WTC11 (cell line): Measurements from ENCODE around the gene SYCE3. TPM values are rescaled to one million over a fixed set of nuclear protein-coding genes. Genes with fewer than 3 reads are reported as not detected.

Experiments used
- ATAC-seq: fragments of 200-7000 bp; cut with Tn5 transposase; 2 replicates; pipeline ENCODE4 v1.10.0; 2021; ENCODE audit warnings: mild to moderate bottlenecking, moderate library complexity
- CTCF ChIA-PET: fragments of 300-600 bp; sonication (Branson Sonifier 250); formaldehyde crosslinking; loops from one replicate; lab custom pipeline; 2021; ENCODE audit warnings: antibody characterized with exemption; lab: Charles Lee
- POLR2A ChIA-PET: fragments of 350-600 bp; sonication (Branson Sonifier 250); formaldehyde crosslinking; loops from one replicate; lab custom pipeline; 2021; ENCODE audit warnings: antibody characterized with exemption; lab: Charles Lee
- DNase-seq: peaks from one replicate; pipeline ENCODE4 v3.0.0; 2021; ENCODE audit warnings: low spot score
- H3K27ac Mint-ChIP-seq: 2 replicates; pipeline ENCODE4 v1.8.0; 2021; ENCODE audit warnings: mixed read lengths
- H3K27me3 Mint-ChIP-seq: 2 replicates; pipeline ENCODE4 v1.8.0; 2021; ENCODE audit warnings: low read depth, mild to moderate bottlenecking, moderate library complexity, mixed read lengths
- H3K36me3 Mint-ChIP-seq: 2 replicates; pipeline ENCODE4 v1.8.0; 2021; ENCODE audit warnings: mixed read lengths
- H3K4me1 Mint-ChIP-seq: 2 replicates; pipeline ENCODE4 v1.8.0; 2022; ENCODE audit warnings: mixed read lengths
- H3K4me3 Mint-ChIP-seq: 2 replicates; pipeline ENCODE4 v1.8.0; 2021; ENCODE audit warnings: mild to moderate bottlenecking, moderate library complexity, mixed read lengths
- H3K9me3 Mint-ChIP-seq: 2 replicates; pipeline ENCODE4 v1.8.0; 2021; ENCODE audit warnings: mixed read lengths
- CREM ChIP-seq: sonication (generic); formaldehyde crosslinking; IDR thresholded peaks from 2 replicates; pipeline ENCODE4 v1.8.1; 2022; ENCODE audit warnings: mild to moderate bottlenecking, missing genetic modification reagents, moderate library complexity
- ESRRA ChIP-seq: sonication (generic); formaldehyde crosslinking; IDR thresholded peaks from 2 replicates; pipeline ENCODE4 v1.8.1; 2022; ENCODE audit warnings: mild to moderate bottlenecking, missing genetic modification reagents, borderline replicate concordance
- FOXK1 ChIP-seq: sonication (generic); formaldehyde crosslinking; IDR thresholded peaks from 2 replicates; pipeline ENCODE4 v1.8.0; 2022; ENCODE audit warnings: mild to moderate bottlenecking, moderate library complexity, missing genetic modification reagents
- FOXP1 ChIP-seq: sonication (generic); formaldehyde crosslinking; IDR thresholded peaks from 2 replicates; pipeline ENCODE4 v1.8.0; 2022; ENCODE audit warnings: missing genetic modification reagents, mild to moderate bottlenecking, moderate library complexity, borderline replicate concordance
- HMGA2 ChIP-seq: fragments of 250-450 bp; sonication (Bioruptor Pico); IDR thresholded peaks from 2 replicates; pipeline ENCODE4 v1.4.0; 2021; ENCODE audit warnings: mild to moderate bottlenecking, moderate library complexity
- RELA ChIP-seq: sonication (generic); formaldehyde crosslinking; IDR thresholded peaks from 2 replicates; pipeline ENCODE4 v1.8.1; 2022; ENCODE audit warnings: missing genetic modification reagents, mild to moderate bottlenecking, borderline replicate concordance
- SMAD4 ChIP-seq: sonication (generic); formaldehyde crosslinking; IDR thresholded peaks from 2 replicates; pipeline ENCODE4 v1.8.0; 2022; ENCODE audit warnings: mild to moderate bottlenecking, missing genetic modification reagents
- ZNF121 ChIP-seq: sonication (generic); formaldehyde crosslinking; IDR thresholded peaks from 2 replicates; pipeline ENCODE4 v1.8.0; 2023; ENCODE audit warnings: missing genetic modification reagents
- total RNA-seq: library from RNA; stranded (reverse); gene quantifications from 3 replicates; pipeline ENCODE4 v1.2.3, GENCODE V29; 2021
- TF ChIP-seq, protein P1 (sequence below): fragments of 250-450 bp; sonication (Bioruptor Pico); IDR thresholded peaks from 2 replicates; pipeline ENCODE4 v1.9.0; 2021; ENCODE audit warnings: moderate library complexity, mild to moderate bottlenecking, inconsistent platforms, borderline replicate concordance
- TF ChIP-seq, protein P2 (sequence below): fragments of 250-450 bp; sonication (Bioruptor Pico); IDR thresholded peaks from 2 replicates; pipeline ENCODE4 v1.9.0; 2021; ENCODE audit warnings: mild to moderate bottlenecking, borderline replicate concordance
- TF ChIP-seq, protein P3 (sequence below): sonication (generic); formaldehyde crosslinking; IDR thresholded peaks from 2 replicates; pipeline ENCODE4 v1.8.0; 2022; ENCODE audit warnings: mild to moderate bottlenecking, missing genetic modification reagents
- TF ChIP-seq, protein P4 (sequence below): fragments of 250-450 bp; sonication (Bioruptor Pico); IDR thresholded peaks from 2 replicates; pipeline ENCODE4 v1.9.0; 2021; ENCODE audit warnings: mild to moderate bottlenecking
- TF ChIP-seq, protein P5 (sequence below): sonication (generic); formaldehyde crosslinking; IDR thresholded peaks from 2 replicates; pipeline ENCODE4 v1.8.1; 2023; ENCODE audit warnings: mild to moderate bottlenecking, missing genetic modification reagents
- TF ChIP-seq, protein P6 (sequence below): sonication (generic); formaldehyde crosslinking; IDR thresholded peaks from 2 replicates; pipeline ENCODE4 v1.8.1; 2023; ENCODE audit warnings: mild to moderate bottlenecking, missing genetic modification reagents, moderate library complexity
- TF ChIP-seq, protein P7 (sequence below): sonication (generic); formaldehyde crosslinking; IDR thresholded peaks from 2 replicates; pipeline ENCODE4 v1.8.1; 2022; ENCODE audit warnings: low read depth, mild to moderate bottlenecking, moderate library complexity, missing genetic modification reagents, borderline replicate concordance

The SYCE3 gene
- total RNA-seq, 1 experiment from 2014 or later = 0.46 TPM

DNA sequence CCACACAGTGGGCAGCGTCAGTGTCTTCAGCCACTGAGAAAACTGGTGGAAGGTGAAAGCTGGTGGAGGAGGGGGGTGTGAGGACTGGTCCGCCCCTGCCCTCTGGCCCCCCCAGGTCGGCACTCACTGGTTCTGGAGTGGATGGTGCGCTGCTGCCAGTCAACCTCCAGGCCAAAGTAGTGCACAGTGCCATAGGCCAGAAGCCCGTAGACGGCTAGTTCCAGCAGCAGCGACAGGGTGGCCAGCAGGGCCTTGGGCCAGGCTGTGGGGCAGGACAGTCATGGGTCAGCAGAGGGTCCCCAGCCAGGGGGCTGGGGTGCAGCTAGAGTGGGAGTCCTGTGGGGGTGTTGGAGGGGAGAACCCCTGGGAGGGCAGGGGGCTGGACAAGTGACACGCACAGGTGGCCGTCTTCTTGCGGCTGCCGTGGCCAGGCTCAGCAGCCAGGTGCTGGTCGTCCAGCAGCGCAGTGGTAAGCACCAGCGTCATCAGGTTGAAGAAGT lies 57.4 kb downstream of the SYCE3 start (continued):
- TF ChIP-seq, protein P1, sequence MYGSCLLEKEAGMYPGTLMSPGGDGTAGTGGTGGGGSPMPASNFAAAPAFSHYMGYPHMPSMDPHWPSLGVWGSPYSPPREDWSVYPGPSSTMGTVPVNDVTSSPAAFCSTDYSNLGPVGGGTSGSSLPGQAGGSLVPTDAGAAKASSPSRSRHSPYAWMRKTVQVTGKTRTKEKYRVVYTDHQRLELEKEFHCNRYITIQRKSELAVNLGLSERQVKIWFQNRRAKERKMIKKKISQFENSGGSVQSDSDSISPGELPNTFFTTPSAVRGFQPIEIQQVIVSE (CRISPR knock-in tag) = no peak
- no peak for TF ChIP-seq HMGA2 (CRISPR knock-in tag)
- TF ChIP-seq, protein P2, sequence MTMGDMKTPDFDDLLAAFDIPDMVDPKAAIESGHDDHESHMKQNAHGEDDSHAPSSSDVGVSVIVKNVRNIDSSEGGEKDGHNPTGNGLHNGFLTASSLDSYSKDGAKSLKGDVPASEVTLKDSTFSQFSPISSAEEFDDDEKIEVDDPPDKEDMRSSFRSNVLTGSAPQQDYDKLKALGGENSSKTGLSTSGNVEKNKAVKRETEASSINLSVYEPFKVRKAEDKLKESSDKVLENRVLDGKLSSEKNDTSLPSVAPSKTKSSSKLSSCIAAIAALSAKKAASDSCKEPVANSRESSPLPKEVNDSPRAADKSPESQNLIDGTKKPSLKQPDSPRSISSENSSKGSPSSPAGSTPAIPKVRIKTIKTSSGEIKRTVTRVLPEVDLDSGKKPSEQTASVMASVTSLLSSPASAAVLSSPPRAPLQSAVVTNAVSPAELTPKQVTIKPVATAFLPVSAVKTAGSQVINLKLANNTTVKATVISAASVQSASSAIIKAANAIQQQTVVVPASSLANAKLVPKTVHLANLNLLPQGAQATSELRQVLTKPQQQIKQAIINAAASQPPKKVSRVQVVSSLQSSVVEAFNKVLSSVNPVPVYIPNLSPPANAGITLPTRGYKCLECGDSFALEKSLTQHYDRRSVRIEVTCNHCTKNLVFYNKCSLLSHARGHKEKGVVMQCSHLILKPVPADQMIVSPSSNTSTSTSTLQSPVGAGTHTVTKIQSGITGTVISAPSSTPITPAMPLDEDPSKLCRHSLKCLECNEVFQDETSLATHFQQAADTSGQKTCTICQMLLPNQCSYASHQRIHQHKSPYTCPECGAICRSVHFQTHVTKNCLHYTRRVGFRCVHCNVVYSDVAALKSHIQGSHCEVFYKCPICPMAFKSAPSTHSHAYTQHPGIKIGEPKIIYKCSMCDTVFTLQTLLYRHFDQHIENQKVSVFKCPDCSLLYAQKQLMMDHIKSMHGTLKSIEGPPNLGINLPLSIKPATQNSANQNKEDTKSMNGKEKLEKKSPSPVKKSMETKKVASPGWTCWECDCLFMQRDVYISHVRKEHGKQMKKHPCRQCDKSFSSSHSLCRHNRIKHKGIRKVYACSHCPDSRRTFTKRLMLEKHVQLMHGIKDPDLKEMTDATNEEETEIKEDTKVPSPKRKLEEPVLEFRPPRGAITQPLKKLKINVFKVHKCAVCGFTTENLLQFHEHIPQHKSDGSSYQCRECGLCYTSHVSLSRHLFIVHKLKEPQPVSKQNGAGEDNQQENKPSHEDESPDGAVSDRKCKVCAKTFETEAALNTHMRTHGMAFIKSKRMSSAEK (CRISPR knock-in tag) = no peak
- TF ChIP-seq RELA = no peak

DNA sequence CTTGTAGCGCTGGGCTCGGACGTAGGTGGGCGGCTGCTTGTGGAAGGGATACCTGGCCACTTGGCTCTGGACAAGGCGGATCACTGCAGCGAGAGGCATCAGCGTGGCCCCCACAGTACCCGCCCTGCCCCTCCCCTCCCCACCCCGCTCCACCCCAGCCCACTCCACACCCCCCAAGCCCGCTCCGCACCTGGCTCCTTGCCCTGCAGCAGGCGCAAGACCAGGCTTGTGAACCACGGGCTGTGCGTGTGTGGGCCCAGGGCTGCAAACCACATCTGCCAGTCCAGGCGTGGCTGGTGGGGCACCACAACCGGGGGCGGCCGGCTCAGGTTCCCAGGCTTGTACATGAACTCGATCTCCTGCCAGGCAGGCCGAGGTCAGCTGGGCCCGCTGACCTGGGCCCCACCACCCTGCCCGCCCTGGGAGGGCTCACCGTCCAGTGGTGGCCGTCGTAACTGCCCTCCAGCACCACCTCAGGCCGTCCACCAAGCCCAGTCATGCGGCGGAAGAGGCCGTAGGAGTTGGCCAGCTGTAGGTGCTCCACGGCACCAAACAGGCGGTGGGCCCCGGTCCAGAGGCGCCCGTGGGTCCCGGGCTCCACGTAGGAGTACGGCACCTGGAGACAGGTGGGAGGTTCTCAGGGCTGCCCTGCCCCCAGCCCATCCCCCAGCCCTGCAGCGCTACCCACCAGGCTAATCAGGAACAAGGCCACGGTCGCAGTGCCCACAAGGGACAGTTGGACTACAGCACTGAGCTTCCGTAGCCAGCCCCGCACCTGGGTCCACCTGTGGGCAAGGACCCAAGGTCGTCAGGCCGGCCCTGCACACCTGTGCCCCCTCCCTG lies 58.1 kb downstream of the SYCE3 start:
- Mint-ChIP-seq H3K9me3 (no peaks in the 10 kb centered on the region), H3K27me3 (no peaks in the 10 kb centered on the region), H3K27ac (no peak overlapping the region), H3K36me3 (no peaks in the 10 kb centered on the region), H3K4me1 (peaks cover 10% of the 10 kb centered on the region), H3K4me3 (no peak overlapping the region)
- no peak for DNase-seq
- CTCF ChIA-PET = interaction anchor here (1.0 kb wide), 1 partner anchor 54 kb away, joined by 4 read pairs; no protein-coding TSS in a partner anchor
- POLR2A ChIA-PET = no interaction called here
- no peak for ATAC-seq
- TF ChIP-seq, protein P3, sequence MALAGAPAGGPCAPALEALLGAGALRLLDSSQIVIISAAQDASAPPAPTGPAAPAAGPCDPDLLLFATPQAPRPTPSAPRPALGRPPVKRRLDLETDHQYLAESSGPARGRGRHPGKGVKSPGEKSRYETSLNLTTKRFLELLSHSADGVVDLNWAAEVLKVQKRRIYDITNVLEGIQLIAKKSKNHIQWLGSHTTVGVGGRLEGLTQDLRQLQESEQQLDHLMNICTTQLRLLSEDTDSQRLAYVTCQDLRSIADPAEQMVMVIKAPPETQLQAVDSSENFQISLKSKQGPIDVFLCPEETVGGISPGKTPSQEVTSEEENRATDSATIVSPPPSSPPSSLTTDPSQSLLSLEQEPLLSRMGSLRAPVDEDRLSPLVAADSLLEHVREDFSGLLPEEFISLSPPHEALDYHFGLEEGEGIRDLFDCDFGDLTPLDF (CRISPR knock-in tag) = no peak
- TF ChIP-seq CREM (CRISPR knock-in tag) (no peak), FOXP1 (CRISPR knock-in tag) (no peak), ZNF121 (CRISPR knock-in tag) (no peak), SMAD4 (CRISPR knock-in tag) (no peak), ESRRA (CRISPR knock-in tag) (no peak), FOXK1 (CRISPR knock-in tag) (no peak)
- TF ChIP-seq, protein P4, sequence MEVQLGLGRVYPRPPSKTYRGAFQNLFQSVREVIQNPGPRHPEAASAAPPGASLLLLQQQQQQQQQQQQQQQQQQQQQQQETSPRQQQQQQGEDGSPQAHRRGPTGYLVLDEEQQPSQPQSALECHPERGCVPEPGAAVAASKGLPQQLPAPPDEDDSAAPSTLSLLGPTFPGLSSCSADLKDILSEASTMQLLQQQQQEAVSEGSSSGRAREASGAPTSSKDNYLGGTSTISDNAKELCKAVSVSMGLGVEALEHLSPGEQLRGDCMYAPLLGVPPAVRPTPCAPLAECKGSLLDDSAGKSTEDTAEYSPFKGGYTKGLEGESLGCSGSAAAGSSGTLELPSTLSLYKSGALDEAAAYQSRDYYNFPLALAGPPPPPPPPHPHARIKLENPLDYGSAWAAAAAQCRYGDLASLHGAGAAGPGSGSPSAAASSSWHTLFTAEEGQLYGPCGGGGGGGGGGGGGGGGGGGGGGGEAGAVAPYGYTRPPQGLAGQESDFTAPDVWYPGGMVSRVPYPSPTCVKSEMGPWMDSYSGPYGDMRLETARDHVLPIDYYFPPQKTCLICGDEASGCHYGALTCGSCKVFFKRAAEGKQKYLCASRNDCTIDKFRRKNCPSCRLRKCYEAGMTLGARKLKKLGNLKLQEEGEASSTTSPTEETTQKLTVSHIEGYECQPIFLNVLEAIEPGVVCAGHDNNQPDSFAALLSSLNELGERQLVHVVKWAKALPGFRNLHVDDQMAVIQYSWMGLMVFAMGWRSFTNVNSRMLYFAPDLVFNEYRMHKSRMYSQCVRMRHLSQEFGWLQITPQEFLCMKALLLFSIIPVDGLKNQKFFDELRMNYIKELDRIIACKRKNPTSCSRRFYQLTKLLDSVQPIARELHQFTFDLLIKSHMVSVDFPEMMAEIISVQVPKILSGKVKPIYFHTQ (CRISPR knock-in tag) = no peak
- TF ChIP-seq, protein P5, sequence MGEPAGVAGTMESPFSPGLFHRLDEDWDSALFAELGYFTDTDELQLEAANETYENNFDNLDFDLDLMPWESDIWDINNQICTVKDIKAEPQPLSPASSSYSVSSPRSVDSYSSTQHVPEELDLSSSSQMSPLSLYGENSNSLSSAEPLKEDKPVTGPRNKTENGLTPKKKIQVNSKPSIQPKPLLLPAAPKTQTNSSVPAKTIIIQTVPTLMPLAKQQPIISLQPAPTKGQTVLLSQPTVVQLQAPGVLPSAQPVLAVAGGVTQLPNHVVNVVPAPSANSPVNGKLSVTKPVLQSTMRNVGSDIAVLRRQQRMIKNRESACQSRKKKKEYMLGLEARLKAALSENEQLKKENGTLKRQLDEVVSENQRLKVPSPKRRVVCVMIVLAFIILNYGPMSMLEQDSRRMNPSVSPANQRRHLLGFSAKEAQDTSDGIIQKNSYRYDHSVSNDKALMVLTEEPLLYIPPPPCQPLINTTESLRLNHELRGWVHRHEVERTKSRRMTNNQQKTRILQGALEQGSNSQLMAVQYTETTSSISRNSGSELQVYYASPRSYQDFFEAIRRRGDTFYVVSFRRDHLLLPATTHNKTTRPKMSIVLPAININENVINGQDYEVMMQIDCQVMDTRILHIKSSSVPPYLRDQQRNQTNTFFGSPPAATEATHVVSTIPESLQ = no peak
- TF ChIP-seq, protein P6, sequence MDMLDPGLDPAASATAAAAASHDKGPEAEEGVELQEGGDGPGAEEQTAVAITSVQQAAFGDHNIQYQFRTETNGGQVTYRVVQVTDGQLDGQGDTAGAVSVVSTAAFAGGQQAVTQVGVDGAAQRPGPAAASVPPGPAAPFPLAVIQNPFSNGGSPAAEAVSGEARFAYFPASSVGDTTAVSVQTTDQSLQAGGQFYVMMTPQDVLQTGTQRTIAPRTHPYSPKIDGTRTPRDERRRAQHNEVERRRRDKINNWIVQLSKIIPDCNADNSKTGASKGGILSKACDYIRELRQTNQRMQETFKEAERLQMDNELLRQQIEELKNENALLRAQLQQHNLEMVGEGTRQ (CRISPR knock-in tag) = no peak
- TF ChIP-seq, protein P7, sequence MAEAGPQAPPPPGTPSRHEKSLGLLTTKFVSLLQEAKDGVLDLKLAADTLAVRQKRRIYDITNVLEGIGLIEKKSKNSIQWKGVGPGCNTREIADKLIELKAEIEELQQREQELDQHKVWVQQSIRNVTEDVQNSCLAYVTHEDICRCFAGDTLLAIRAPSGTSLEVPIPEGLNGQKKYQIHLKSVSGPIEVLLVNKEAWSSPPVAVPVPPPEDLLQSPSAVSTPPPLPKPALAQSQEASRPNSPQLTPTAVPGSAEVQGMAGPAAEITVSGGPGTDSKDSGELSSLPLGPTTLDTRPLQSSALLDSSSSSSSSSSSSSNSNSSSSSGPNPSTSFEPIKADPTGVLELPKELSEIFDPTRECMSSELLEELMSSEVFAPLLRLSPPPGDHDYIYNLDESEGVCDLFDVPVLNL (CRISPR knock-in tag) = no peak
- TF ChIP-seq, protein P2 (CRISPR knock-in tag) = no peak
